Measurements from ENCODE around the gene IRAK1BP1.
"Not testable (repeated sequence)": the region's sequence is repeated elsewhere in the genome, so short reads cannot be mapped to it uniquely, and the experiment has no call there.

The IRAK1BP1 gene

DNA sequence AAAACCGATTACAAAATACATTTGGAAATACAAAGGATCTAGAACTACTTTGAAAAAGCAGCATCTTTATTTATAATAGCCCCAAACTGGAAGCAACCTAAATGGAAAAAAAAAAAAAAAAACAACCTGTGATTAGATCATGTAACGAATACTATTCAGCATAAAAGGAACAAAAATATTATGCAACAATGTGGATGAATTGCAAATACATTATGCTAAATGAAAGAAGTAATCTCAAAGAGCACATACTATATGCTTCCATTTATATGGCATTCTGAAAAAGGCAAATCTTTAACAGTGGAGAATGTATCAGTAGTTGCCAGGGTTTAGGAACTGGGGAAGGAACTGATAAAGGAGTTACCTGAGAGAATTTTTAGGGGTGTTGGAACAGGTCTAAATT is 28.9 kb downstream of the IRAK1BP1 start:
- DNase-seq = no peak

DNA sequence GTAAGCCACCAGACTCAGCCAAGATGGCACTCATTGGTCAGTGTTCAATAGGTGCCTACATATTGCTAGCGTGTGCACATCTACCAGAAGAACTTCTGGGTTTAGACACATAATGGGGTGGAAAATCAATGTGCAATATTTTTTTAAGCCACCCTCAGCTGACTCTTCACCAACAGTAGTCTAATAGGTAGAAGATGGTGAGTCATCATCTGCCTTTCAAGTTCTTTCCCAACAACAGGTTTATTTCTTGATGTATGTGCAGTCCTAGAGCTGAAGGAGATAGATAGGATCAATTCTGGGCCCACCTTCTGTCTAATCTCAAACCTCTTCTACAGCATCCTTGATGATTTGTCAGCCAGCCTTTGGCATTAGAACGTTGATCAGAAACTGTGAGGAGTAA is 41.3 kb downstream of the IRAK1BP1 start:
- no peak for DNase-seq

DNA sequence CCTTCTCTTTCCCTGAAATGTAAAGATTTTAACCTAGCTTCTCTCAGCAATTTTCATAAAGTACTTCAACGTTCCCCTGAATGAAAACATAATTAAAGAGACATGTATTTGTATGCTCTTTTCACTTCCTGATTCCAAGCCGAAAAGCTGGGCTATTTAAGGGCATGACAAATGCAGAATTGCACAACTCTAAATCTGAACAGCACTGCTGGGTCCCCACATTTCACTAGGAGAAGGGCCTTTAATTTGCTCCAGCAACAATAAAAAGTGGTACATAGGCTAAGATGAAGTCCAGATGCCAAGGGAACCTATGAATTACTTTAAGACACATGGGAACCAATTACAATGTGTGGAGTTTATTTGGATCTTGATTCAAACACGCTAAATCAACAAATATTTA is 42.0 kb downstream of the IRAK1BP1 start:
- DNase-seq = no peak

DNA sequence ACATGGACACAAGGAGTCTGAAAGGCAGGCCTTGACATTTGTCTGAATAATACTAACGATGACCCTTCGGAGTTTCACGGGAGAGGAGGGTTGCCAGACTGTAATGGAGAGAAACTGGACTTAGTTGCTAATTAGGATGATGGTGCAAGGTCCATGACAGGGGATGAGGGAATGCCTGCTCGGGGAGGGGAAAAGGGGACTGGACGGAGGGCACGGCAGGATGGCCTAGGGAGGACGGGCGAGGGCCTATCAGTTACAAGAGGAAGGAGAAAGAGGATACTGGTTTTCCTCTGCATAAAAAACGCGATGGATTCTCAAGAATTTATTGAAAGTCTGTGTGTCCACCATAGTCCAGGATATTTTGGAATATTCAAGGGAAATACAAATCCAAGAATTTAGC is 42.7 kb downstream of the IRAK1BP1 start:
- no peak for DNase-seq

DNA sequence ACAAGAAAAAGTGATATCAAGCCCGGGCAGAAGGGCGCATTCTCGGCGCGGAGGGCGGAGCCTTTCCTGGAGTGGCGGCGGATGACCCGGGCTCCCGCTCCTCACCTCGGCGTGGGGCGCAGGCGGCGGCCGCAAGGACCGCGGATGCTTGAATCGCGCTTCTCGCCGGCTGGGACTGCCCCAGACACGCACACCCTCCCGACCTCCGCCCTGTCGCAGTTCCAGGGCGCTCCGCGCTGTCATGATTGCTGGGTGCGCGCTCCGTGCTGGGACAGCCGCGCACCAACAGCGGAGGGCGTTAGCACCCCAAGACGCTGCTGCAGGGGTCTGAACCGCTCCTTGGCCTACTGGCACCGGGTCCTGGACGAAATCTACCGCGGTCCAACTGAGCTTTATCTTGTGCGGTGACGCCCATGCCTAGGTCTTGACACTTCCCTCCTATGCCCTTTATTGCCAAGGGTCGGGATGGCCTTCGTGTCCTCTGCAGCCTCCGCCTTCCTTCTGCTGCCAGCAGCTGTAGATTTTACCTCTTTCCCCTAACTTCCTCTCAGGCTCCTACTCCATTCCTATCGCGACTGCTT is 43.3 kb downstream of the IRAK1BP1 start:
- no peak for DNase-seq

DNA sequence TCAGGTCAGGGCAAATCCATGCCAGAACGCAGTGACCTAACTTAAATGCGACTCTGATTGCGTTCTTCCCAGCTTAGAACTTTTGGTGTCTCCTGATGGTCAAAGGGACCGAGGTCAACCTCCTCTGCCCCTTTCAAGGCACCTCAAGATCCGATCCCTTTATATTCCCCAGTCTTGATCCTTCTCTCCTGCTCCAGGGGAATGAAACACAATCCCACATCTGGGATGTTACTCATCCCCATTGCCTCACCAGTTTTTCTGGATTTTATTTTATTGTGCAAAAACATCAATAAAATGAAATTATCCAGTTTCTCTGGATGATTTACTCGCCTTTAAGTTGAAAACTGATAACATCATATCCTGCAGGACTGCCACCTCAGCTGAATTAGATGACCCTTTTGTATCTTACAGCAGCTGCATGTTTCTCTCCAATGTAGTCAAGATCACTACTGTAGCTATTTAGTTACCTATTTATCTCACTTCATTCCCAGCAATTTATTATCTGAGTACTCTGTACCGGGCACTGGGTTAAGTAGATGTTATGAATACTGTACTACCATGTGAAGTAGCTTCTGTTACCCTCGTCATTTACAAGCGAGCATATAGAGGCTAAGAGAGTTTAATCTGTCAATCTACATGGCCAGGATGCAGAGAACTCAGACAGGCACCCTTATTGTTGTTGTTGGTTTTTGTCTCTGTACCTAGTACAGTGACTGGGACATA is 44.0 kb downstream of the IRAK1BP1 start:
- no peak for DNase-seq

DNA sequence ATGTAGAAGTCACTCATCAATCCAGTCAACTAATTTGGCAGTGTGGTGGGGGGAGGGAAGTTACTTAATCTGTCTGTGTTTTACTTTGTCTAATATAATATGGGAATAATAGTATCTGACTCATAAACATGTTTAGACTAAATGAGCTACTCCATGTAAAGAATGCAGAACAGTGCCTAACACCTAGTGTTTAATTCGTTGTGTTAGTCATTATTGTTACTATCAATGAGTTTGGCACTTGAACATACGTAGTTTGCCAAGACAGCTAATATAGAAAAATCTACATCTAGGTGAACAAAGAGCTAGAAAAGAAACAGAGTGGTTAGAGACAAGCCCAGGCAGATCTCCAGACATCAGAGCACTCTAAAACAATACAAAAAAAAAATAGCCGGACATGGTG is 49.1 kb downstream of the IRAK1BP1 start:
- no peak for DNase-seq

DNA sequence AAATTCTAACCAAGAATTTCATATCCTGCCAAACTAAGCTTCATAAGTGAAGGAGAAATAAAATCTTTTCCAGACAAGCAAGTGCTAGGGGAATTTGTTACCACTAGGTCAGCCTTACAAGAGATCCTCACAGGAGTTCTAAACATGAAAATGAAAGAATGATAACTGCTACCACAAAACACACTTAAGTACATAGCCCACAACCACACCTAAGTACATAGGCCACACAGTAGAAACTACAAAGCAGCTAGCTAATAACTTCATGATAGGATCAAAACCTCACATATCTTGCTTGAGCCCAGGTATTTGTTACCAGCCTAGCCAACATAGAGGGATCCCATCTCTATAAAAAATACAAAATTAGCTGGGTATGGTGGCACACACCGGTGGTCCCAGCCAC is 50.4 kb downstream of the IRAK1BP1 start:
- no peak for DNase-seq

DNA sequence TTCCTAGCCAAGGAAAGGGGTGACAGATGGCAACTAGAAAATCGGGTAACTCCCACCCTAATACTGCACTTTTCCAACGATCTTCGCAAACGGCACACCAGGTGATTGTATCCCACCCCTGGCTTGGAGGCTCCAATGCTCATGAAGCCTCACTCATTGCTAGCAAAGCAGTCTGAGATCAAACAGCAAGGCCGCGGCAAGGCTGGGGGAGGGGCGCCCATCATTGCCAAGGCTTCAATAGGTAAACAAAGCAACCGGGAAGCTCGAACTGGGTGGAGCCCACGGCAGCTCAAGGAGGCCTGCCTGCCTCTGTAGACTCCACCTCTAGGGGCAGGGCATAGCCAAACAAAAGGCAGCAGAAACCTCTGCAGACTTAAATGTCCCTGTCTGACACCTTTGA is 53.8 kb downstream of the IRAK1BP1 start:
- not testable (repeated sequence) for DNase-seq

DNA sequence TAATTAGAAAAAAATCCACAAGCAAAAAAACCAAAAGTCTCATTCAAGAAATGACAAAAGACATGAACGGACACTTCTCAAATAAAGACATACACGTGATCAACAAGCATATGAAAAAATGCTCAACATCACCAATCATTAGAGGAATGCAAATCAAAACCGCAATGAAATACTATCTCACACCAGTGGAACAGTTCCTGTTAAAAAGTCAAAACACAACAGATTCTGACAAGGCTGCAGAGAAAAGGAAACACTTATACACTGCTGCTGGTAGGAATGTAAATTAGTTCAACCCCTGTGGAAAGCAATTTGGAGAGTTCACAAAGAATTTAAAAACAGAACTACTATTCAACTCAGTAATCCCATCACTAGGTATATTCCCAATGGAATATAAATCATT is 58.0 kb downstream of the IRAK1BP1 start:
- DNase-seq = no peak

DNA sequence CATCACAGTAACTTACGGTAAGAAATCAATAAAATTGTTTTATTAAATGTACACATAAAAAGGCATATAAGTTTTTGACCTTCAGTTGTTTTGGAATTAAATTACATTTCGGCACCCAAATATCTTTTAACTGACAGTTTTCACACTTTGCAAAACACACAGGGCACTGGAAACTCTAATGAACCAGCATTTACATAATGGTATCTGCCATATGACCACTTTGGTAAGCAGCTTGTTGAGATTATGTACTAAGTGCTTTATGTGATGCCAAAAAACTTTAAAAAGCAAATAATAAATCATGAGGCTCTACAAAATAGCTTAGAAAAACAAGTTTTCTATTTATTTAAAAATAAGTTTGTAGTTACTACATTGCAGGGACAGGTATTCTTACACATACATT is 68.2 kb downstream of the IRAK1BP1 start:
- no peak for DNase-seq

DNA sequence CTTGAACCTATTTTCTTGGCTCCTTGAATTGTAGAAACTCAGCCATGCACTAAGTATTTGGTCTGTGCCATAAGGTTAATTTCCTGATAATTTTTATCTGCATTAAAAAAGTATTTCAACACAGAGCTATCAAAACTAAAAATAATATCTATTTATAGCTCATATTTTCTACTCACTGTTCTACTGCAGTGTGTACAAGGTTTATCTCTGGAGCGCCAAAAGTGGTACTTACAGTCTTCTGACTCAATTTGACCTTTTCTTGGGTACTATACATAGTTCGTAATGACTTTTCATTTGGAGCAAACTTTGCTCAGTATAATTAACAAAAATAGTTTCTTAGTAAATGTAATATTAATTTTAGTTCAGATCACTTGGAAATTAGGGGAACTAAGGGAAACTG is 69.2 kb downstream of the IRAK1BP1 start:
- DNase-seq = no peak

DNA sequence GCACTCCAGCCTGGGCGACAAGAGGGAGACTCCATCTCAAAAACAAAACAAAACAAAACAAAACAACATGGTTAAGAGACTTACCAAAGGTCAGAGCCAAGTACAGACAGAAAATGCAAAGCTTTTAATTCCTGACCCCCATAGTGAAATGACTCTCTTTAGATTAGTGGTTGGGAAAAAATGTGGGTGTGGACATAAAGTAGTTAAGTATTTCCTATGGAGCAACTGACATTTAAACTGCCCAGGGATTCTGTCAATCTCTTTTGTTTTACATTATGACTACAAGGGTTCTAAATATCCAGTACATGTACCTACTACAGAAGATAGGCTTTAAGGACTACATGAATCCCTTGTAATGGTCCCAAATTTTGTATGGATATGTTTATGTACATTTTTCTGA is 75.1 kb downstream of the IRAK1BP1 start:
- DNase-seq = no peak

DNA sequence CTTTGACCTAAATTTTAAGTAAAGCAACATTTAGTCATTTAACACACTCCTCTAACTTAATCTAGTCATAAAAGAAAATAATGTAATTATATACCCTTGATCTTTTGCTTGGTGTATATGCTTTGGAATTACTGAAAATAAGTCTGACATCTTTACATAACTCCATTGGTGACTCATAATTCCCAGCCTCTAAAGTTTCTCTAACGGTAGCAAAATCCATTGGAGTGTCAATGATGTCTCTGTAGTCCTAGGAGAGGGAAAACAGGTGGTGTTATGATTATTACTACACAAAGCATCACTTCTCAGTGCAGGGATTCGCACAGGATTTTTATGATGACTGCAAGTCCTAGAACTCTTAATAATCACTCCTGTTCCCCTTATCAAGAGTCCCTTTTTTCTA is 80.2 kb downstream of the IRAK1BP1 start:
- DNase-seq = no peak

DNA sequence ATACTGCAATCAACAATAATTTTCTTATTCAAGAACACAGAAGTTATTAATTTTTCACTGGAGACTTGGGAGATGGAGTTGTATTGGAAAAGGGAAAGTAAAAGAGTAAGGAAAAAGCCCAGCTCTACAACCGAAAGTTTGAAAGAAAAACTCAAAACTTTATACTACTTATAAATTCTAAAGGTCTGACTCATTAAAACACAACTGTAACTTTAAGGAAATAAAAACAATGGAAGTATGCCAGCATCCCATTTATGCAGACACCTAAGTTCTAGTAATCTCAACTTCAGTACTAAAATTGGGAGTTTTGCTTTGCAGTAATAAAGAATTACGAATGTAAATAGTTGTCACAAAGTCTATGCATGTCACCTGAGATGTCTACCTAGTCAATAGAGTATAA is 80.6 kb downstream of the IRAK1BP1 start:
- DNase-seq = no peak

DNA sequence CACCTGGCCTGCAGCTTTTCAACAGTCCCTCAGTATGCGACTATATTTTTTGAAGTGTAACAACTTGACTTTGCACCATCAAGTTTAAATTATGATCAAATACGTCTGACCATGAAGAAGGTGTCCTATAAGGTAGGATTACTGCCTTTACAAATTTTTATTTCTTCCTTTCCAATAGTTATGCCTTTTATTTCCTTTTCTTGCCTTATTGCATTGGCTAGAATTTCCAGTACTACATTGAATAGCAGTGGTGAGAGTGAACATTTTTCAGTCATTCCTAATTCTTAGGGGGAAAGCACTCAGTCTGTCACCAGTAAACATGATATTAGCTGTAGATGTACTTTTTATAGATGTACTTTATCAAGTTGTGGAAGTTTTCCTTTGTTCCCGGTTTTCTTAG is 81.4 kb downstream of the IRAK1BP1 start:
- DNase-seq = no peak

DNA sequence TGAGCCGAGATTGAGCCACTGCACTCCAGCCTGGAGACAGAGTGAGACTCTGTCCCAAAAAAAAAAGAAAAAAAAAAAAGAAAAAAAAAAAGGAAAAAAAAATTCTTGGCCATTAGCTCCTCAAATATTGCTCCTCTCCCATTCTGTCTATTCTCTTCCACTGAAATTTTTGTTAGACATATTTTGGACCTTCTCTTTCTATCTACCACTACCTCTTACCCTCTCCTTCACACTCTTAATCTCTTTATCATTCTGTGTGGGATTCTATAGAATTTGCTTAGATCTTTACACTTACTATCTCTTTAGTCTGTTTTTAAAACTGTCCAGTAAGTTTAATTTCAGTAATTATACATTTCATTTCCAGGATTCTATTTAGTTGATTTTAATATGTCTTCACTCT is 85.0 kb downstream of the IRAK1BP1 start:
- DNase-seq = no peak

Measured in DMS 273 treated with DMSO at 0.1 percent for 48 hours (cell line).